CD4-positive, alpha-beta T cell treated with Interleukin-4 for 4 hours (primary cell): ENCODE results near the gene TMEM221.
"Not testable (repeated sequence)": the region's sequence is repeated elsewhere in the genome, so short reads cannot be mapped to it uniquely, and the experiment has no call there.

Experiments used
- DNase-seq: peaks from one replicate; pipeline ENCODE4 v3.0.0-alpha.2; 2020

Gene TMEM221

DNA sequence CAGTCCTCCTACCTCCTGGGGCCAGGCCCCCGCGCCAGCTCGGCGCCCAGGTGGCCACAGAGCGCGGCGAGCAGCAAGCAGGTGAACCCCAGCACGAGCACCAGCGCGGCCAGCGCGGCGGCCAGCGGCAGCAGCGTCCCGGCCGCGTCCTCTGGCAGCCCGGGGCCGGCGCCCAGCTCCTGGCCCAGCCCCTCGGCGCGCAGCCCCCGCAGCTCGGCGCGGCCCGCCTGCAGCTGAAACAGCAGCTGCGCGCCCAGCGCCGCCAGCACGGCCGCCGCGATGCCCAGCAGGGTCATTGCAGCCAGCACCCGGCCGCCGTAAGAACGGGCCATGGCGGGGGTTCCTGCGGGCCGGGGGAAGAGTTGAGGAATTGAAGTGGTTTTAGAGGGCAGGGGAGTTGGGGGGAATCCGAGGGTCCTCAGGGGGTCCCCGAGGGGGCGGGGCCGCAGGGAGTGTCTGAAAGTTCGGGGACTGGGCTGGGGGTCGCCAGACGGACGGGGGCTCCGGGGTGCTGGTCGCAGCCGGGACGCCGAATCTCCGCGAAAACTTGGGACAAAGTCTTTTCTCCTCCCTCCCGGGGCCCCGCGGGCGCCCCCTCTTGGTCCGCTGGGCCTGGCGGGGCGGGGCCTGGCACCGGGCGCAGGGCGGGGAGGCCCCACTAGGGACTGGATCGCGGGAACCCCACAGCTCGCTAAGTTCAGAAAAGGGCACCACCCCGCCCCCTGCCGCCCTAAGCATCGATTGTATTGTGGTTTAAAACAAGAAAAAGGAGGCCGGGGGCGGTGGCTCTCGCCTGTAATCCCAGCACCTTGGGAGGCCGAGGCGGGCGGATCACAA lies at the start of gene TMEM221:
Gene TMEM221 (minus strand): TSS at position 538 of the 837 bp plus-strand sequence. CDS start 206 bp downstream, at position 332.
- peak; percentile 43 for DNase-seq

GRCh38 chr19:17497149-17497798 lies 48.8 kb upstream of the TMEM221 start:
- DNase-seq: no peak

GRCh38 chr19:17496337-17496997 lies 48.0 kb upstream of the TMEM221 start:
- DNase-seq: peak; percentile 67

DNA sequence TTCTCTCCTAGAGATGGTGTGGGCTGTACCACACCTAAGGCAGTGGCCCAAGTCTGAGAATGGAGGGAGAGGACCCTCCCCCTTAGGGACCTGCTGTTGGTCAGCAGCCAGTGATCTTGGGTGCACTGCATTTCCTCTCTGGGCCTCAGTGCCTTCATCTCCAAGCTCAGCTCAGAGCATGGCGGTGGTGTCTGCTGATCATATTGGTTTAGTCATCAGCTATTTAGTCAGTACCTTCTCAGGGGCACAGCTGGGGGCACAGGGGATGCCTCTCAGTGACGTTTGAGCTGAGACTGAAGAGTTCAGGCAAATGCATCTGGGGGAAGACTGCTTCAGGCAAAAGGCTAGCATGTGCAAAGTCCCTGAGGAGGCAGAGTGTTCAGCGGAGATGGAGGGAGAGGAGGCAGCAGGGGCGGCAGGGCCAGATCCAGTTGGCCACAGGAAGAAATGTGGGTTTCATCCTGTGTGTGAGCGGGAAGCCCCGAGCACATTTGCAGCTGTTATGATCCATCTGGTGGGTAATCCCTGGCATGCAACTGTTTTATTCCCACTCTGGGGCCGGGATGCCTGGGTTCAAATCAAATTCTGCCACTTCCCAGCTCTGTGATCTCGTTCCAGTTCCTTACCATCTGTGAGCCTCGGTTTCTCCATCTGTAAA lies 47.3 kb upstream of the TMEM221 start:
- no peak for DNase-seq

DNA sequence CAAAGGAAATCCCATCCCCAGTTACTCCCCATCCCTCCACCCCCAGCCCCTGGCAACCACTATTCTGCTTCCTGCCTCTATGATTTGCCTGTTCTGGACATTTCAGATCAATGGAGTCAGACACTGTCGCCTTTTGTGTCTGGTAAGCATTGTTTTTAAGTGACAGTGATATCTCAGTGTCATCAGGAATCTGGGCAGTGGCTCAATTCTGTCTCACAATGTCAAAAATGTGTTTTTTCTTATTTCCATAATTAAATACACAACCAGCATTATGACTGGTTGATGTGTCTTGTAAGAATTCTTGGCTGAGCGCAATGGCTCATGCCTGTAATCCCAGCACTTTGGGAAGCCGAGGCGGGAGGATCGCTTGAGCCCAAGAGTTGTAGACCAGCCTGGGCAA lies 42.8 kb upstream of the TMEM221 start:
- no peak for DNase-seq

DNA sequence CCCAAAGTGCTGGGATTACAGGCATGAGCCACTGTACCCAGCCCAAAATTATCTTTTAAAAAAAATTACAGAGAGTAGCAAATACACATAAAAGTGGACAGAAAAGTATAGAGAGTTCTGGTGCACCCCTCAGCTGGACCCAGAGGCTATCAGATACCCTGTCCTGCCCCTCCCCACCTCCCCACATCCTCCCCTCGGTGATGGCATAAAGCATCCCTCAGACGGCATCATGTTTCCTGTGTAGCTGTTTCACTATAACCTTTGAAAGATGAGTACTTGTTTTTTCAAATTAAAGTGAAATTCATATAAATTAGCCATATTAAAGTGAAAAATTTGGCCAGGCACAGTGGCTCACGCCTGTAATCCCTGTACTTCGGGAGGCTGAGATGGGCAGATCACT lies 41.9 kb upstream of the TMEM221 start:
- DNase-seq: peak; percentile 48

DNA sequence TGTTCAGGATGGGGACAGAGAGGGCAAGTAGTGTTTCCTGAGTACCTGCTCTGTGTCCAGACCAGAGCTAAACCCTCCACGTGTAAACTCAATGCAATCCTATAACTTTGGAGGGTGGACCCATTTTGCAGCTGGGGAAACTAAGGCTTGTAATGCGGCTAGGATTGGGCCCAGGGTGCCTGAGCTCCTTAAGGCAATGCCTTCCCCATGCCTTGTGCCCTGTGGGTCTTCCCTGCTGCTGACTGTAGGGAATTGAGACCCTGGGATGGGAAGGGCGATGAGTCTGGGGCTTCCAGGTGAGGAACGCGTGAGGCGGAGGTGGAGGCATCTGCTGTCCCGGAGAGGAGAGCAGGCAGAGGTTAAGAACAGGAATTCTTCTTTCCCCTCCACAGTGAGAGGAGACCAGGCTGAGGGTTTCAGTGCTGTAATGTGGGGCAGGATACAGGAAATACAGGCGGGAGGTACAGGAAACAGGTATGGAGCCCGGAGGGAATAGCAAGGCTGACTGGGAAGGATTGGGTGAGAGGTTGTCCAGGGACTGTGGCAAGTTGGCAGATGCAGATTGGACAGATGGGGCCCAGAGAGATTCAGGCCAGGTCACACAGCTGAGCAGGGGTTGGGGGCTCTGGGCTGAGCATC lies 41.0 kb upstream of the TMEM221 start:
- DNase-seq: no peak

- DNase-seq: peak; percentile 77
These were observed 40.3 kb upstream of the TMEM221 start for GRCh38 chr19:17488593-17489391.

DNA sequence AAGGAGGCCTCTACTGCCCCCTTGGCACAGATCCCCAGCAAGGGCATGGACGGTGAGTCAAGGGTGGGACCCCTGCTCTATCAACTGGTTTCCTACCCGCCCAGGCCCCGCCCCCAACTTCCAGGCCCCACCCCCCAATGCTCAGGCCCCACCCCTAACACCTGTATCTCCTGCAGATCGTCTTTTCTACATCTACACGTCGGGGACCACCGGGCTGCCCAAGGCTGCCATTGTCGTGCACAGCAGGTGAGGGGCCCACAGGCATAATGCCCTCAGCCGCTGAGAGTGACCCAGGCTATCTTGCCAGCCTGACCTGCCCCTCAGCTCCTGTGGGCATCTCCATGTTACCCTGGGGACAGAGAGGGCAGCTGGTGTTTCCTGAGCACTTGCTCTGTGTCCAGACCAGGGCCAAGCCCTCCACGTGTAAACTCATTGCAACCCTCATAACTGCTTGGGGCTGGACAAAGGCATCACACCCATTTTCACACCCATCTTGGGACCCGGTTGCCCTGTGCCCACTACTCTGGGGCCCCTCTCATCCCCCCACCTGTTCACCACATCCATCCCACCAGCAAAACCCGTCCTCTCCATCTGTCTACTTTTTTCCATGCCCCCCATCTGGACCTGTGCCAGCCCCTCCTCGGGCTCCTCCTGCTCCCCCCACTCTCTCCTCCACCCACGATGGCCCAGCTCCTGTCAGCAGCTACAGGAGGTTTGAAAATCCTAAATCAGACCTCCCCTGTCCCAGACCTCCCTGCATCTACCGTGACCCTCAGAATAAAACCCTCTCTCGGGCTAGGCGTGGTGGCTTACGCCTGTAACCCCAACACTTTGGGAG lies 39.0 kb upstream of the TMEM221 start:
- DNase-seq: no peak

DNA sequence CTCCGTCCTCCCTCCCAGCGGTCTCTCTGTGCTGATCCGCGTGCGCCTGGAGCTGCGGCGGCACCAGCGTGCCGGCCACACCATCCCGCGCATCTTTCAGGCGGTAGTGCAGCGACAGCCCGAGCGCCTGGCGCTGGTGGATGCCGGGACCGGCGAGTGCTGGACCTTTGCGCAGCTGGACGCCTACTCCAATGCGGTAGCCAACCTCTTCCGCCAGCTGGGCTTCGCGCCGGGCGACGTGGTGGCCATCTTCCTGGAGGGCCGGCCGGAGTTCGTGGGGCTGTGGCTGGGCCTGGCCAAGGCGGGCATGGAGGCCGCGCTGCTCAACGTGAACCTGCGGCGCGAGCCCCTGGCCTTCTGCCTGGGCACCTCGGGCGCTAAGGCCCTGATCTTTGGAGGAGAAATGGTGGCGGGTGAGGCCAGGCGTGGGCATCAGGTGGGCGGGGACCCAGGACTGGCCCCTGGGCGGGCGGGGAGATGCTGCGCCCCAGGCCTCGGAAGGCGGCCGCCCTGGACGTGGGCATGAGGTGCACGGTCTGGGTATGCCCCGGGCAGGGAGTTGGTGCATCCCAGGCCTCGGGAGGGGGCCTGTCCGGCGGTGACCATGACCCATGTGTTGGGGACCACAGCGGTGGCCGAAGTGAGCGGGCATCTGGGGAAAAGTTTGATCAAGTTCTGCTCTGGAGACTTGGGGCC lies 38.2 kb upstream of the TMEM221 start:
- no peak for DNase-seq

- no peak for DNase-seq
These were observed 36.2 kb upstream of the TMEM221 start for GRCh38 chr19:17484520-17485185.

DNA sequence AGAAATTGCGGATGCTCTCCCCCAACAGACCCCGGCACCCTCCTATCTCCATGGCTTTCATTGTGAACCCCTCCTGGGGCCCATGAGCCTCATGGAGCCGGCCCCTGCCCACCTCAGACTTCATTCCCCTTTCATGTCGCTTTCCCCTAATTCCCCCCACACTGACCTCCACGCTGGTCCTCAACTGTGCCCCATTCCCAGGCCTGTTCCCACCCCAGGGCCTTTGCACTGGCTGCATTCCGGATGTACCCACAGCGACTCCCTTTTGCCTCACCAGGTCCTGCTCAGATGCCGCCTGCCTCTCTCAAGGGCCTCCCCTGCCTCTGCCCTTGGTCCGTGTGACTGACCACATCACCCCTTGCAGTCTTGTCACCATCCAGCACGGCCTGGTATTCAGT lies 35.1 kb upstream of the TMEM221 start:
- DNase-seq: no peak

DNA sequence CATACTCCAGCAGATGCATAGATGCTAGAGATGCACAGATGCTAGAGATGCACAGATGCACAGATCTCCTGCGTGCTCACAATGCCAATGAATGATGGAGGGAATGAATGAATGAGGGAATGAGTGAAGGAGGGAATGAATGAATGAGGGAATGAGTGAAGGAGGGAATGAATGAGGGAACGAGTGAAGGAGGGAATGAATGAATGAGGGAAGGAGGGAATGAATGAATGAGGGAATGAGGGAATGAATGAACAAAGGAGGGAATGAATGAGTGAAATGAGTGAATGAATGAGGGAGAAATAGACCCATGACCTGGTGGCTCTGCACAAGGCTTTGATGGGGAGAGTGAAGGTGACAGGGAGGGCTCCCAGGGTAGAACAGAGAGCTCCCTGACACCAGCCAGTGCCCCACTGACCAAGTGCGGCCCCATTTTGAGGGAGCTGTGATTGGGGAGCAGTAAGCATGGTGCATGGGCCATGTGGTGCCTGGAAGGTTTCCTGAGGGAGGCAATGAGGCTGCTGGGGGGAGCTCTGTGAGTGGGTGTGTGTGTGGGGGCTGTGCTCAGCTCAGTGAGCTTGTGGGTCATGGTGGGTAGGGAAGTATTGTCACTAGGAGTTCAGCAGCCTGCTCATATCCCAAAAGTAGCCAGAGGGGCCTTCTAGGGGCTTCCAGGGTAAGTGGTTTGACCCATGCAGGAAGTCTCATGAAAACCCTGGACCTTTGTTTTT lies 34.6 kb upstream of the TMEM221 start:
- DNase-seq: no peak

DNA sequence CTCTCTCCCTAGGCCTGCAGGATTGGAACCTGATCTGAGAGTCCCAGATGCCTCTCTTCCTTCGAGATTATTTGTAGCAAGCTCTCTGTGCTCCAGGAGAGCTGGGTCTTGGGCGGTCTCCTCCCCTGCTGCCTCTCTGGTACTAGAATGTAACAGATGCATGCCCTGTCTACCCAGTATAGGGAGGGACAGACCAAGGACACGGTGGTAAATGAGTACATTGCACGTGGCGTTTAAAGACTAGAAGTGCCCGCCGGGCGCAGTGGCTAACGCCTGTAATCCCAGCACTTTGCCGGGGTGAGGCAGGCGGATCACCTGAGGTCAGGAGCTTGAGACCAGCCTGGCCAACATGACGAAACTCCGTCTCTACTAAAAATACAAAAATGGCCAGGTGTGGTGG lies 33.5 kb upstream of the TMEM221 start:
- DNase-seq: no peak

DNA sequence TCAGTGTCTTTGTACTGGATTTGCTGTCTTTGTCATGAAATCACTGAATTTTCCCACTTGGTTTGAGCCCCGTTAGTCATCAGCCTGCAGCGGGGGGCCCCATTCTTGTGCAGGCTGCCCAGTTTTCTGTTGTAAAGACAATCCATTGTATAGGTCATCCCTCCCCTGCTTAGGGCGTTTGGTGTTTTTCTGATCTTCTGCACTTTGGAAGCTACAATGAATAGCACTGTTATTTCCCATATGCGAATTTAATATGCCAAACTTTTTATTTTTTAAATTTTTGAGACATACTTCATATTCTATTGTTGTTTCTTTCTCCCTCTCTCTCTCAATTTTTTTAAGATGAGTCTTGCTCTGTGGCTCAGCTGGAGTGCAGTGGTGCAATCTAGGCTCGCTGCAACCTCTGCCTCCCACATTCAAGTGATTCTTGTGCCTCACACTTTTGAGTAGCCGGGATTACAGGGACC lies 30.9 kb upstream of the TMEM221 start:
- no peak for DNase-seq

- no peak for DNase-seq
These were observed 27.2 kb upstream of the TMEM221 start for GRCh38 chr19:17475541-17476115.

DNA sequence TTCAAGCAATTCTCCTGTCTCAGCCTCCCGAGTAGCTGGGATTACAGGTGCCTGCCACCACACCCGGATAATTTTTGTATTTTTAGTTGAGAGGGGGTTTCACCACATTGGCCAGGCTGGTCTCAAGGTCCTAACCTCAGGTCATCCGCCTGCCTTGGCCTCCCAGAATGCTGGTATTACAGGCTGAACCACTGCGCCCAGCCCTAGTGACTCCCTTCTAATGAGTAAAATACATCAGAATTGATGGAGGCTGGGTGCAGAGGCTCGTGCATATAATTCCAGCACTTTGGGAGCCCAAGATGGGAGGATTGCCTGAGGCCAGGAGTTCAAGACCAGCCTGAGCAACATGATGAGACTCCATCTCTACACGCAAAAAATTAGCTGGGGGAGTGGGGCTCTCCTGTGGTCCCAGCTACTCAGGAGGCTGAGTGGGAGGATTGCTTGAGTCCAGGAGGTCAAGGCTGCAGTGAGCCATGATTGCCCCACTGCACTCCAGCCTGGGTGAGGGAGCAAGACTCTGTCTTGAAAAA lies 26.6 kb upstream of the TMEM221 start:
- not testable (repeated sequence) for DNase-seq

- DNase-seq: peak; percentile 23
These were observed 24.6 kb upstream of the TMEM221 start for GRCh38 chr19:17473041-17473440.
